Mammary epithelial cell (primary cell): ENCODE results near the gene CMTM3.

Experiments
- EZH2 ChIP-seq: IDR thresholded peaks from 2 replicates; pipeline ENCODE4 v1.6.1; 2012; ENCODE audit warnings: low read length, inconsistent platforms, borderline replicate concordance
- TF ChIP-seq, protein P1 (sequence below), 2 donors: IDR thresholded peaks in 1 of 2; conservative IDR thresholded peaks in 1 of 2; 2 replicates each; pipeline ENCODE4 v1.5.1; 2011 to 2012; ENCODE audit warnings: inconsistent platforms in 2 of 2, low read length in 2 of 2, mild to moderate bottlenecking in 2 of 2, control low read depth in 1 of 2, low read depth in 1 of 2; ENCODE audit not compliant: insufficient read depth in 1 of 2; ENCODE audit errors: extremely low read depth in 1 of 2

GRCh38 chr16:66588981-66589713, 15.4 kb upstream of the CMTM3 start:
- TF ChIP-seq EZH2 = no peak
- TF ChIP-seq, protein P1, sequence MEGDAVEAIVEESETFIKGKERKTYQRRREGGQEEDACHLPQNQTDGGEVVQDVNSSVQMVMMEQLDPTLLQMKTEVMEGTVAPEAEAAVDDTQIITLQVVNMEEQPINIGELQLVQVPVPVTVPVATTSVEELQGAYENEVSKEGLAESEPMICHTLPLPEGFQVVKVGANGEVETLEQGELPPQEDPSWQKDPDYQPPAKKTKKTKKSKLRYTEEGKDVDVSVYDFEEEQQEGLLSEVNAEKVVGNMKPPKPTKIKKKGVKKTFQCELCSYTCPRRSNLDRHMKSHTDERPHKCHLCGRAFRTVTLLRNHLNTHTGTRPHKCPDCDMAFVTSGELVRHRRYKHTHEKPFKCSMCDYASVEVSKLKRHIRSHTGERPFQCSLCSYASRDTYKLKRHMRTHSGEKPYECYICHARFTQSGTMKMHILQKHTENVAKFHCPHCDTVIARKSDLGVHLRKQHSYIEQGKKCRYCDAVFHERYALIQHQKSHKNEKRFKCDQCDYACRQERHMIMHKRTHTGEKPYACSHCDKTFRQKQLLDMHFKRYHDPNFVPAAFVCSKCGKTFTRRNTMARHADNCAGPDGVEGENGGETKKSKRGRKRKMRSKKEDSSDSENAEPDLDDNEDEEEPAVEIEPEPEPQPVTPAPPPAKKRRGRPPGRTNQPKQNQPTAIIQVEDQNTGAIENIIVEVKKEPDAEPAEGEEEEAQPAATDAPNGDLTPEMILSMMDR (conservative IDR thresholded peaks at IDR 0.05 in 1 of 2, IDR thresholded peaks at IDR 0.05 in 1 of 2; ENCODE audit: extremely low read depth in 1 of 2, insufficient read depth in 1 of 2, low read depth in 1 of 2, low read length in 2 of 2) = peak; percentile 72 to 75
